ENCODE results near the gene ALDH16A1.

DNA sequence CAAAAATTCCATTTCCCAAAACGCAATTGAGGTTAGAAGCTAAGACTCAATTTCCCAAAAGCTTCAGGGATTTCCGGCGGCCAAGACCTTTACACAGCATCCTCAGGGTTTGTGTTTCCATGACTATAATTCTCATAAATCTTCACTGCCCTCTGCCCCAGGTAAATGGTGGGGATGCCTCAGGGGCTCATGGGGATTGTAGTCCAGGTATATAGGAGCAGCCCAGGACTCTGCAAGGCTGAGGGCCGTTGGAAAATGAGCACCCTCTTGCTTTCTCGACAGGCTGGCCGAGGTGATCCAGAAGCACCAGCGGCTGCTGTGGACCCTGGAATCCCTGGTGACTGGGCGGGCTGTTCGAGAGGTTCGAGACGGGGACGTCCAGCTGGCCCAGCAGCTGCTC is 6.4 kb downstream of the ALDH16A1 start:
- TF ChIP-seq POLR2A (IDR thresholded peaks at IDR 0.05; ENCODE audit: low read depth, low read length) = no peak
- no peak for TF ChIP-seq POLR2AphosphoS5 (IDR thresholded peaks at IDR 0.05; ENCODE audit: low read depth, low read length)
- no peak for TF ChIP-seq TAF1 (IDR thresholded peaks at IDR 0.05; ENCODE audit: borderline replicate concordance, low read depth, low read length)

Data from GM12892 (cell line).